Epithelial cell of esophagus (primary cell): ENCODE data around the gene TPO.
"Not testable (repeated sequence)": the region's sequence is repeated elsewhere in the genome, so short reads cannot be mapped to it uniquely, and the experiment has no call there.

Source experiments
- DNase-seq: peaks from one replicate; pipeline ENCODE4 v3.0.0; 2010; ENCODE audit warnings: low read depth
- H3K4me3 ChIP-seq: 2 replicates; pipeline ENCODE4 v1.5.1; 2011; ENCODE audit warnings: mild to moderate bottlenecking, low read length, control low read depth
- CTCF ChIP-seq: IDR thresholded peaks from 2 replicates; pipeline ENCODE4 v1.5.1; 2011; ENCODE audit warnings: low read depth, mild to moderate bottlenecking, low read length, control low read depth, inconsistent platforms; ENCODE audit not compliant: insufficient read depth; ENCODE audit errors: missing control alignments

The TPO gene

GRCh38 chr2:1569879-1570450, 156.7 kb downstream of the TPO start:
- H3K4me3 ChIP-seq = no peak overlapping the region
- DNase-seq = no peak
- no peak for TF ChIP-seq CTCF

GRCh38 chr2:1571477-1572417, 158.5 kb downstream of the TPO start:
- no peak for TF ChIP-seq CTCF
- no peak for DNase-seq
- H3K4me3 ChIP-seq = no peak overlapping the region

GRCh38 chr2:1572638-1573037, 159.4 kb downstream of the TPO start:
- no peak for TF ChIP-seq CTCF
- DNase-seq = peak; percentile 12
- H3K4me3 ChIP-seq = no peak overlapping the region

- no peak for TF ChIP-seq CTCF
- H3K4me3 ChIP-seq = no peak overlapping the region
- no peak for DNase-seq
These were observed 164.6 kb downstream of the TPO start for GRCh38 chr2:1577846-1578245.

- H3K4me3 ChIP-seq, DNase-seq: not testable (repeated sequence)
These were observed 168.1 kb downstream of the TPO start for GRCh38 chr2:1581257-1581964.

GRCh38 chr2:1581965-1582625, 168.8 kb downstream of the TPO start:
- no peak overlapping the region for H3K4me3 ChIP-seq
- no peak for TF ChIP-seq CTCF
- DNase-seq = peak; percentile 50

- no peak overlapping the region for H3K4me3 ChIP-seq
- TF ChIP-seq CTCF = no peak
- no peak for DNase-seq
These were observed 169.7 kb downstream of the TPO start for GRCh38 chr2:1582891-1583341.
